Neural crest cell (in vitro differentiated cells): ENCODE results near the gene C11orf65. TPM values are rescaled to one million over a fixed set of nuclear protein-coding genes. Genes with fewer than 3 reads are reported as not detected.
"Not testable (repeated sequence)": the region's sequence is repeated elsewhere in the genome, so short reads cannot be mapped to it uniquely, and the experiment has no call there.

Experiments used
- DNase-seq: peaks from one replicate; pipeline ENCODE4 v3.0.0; 2021; ENCODE audit warnings: low read depth, mixed read lengths, low spot score
- H3K27ac Mint-ChIP-seq: one replicate; pipeline ENCODE4 v1.8.0; 2021; ENCODE audit warnings: mild to moderate bottlenecking, mixed read lengths; ENCODE audit not compliant: unreplicated experiment
- H3K27me3 Mint-ChIP-seq: 2 replicates; pipeline ENCODE4 v1.8.0; 2021; ENCODE audit warnings: low read depth, mild to moderate bottlenecking, mixed read lengths
- H3K36me3 Mint-ChIP-seq: 2 replicates; pipeline ENCODE4 v1.8.0; 2021; ENCODE audit warnings: low read depth, mild to moderate bottlenecking, mixed read lengths
- H3K4me1 Mint-ChIP-seq: 2 replicates; pipeline ENCODE4 v1.8.0; 2021; ENCODE audit warnings: mixed read lengths
- H3K4me3 Mint-ChIP-seq: one replicate; pipeline ENCODE4 v1.8.0; 2021; ENCODE audit warnings: mild to moderate bottlenecking, mixed read lengths
- H3K9me3 Mint-ChIP-seq: 2 replicates; pipeline ENCODE4 v1.8.0; 2021; ENCODE audit warnings: mixed read lengths
- CTCF ChIP-seq: fragments of 200-600 bp; sonication (generic); conservative IDR thresholded peaks from 2 replicates; pipeline ENCODE4 v1.5.0; 2021; ENCODE audit warnings: antibody characterized with exemption, mild to moderate bottlenecking
- total RNA-seq: library from RNA; stranded (reverse); gene quantifications from 2 replicates; pipeline ENCODE4 v1.2.1, GENCODE V29; 2021

The C11orf65 gene
- total RNA-seq, 1 donor from 2014 or later = 1.1 TPM

GRCh38 chr11:108393046-108393445, 74.3 kb downstream of the C11orf65 start:
- Mint-ChIP-seq H3K27ac (no peak overlapping the region), H3K4me1 (no peaks in the 10 kb centered on the region), H3K4me3 (no peak overlapping the region), H3K9me3 (no peaks in the 10 kb centered on the region), H3K36me3 (no peaks in the 10 kb centered on the region), H3K27me3 (no peaks in the 10 kb centered on the region)
- no peak for TF ChIP-seq CTCF
- DNase-seq = no peak

GRCh38 chr11:108392353-108392752, 75.0 kb downstream of the C11orf65 start:
- no peaks in the 10 kb centered on the region for H3K27me3 Mint-ChIP-seq
- TF ChIP-seq CTCF = no peak
- no peaks in the 10 kb centered on the region for H3K4me1 Mint-ChIP-seq

GRCh38 chr11:108388576-108388975, 78.8 kb downstream of the C11orf65 start:
- no peak for TF ChIP-seq CTCF
- H3K4me1 Mint-ChIP-seq = no peaks in the 10 kb centered on the region
- no peaks in the 10 kb centered on the region for H3K36me3 Mint-ChIP-seq
- DNase-seq = no peak
- H3K9me3 Mint-ChIP-seq = no peaks in the 10 kb centered on the region
- H3K4me3 Mint-ChIP-seq = no peak overlapping the region
- H3K27ac Mint-ChIP-seq = no peak overlapping the region
- H3K27me3 Mint-ChIP-seq = no peaks in the 10 kb centered on the region

More at GRCh38 chr11:108392353-108392752, 75.0 kb downstream of the C11orf65 start:
- Mint-ChIP-seq H3K27ac (no peak overlapping the region), H3K36me3 (no peaks in the 10 kb centered on the region), H3K4me3 (no peak overlapping the region), H3K9me3 (no peaks in the 10 kb centered on the region)
- no peak for DNase-seq

GRCh38 chr11:108373505-108373904, 93.8 kb downstream of the C11orf65 start:
- H3K36me3 Mint-ChIP-seq = peaks cover 16% of the 10 kb centered on the region
- H3K9me3 Mint-ChIP-seq, H3K27ac Mint-ChIP-seq, H3K27me3 Mint-ChIP-seq, DNase-seq, H3K4me3 Mint-ChIP-seq, H3K4me1 Mint-ChIP-seq: not testable (repeated sequence)

GRCh38 chr11:108370990-108371389, 96.3 kb downstream of the C11orf65 start:
- Mint-ChIP-seq H3K27me3 (peaks cover 2% of the 10 kb centered on the region), H3K27ac (no peak overlapping the region), H3K36me3 (peaks cover 16% of the 10 kb centered on the region), H3K9me3 (peaks cover 5% of the 10 kb centered on the region), H3K4me3 (no peak overlapping the region), H3K4me1 (no peaks in the 10 kb centered on the region)
- no peak for DNase-seq
- no peak for TF ChIP-seq CTCF

GRCh38 chr11:108370315-108370714, 97.0 kb downstream of the C11orf65 start:
- Mint-ChIP-seq H3K4me1 (no peaks in the 10 kb centered on the region), H3K27me3 (peaks cover 2% of the 10 kb centered on the region), H3K9me3 (peaks cover 5% of the 10 kb centered on the region), H3K4me3 (no peak overlapping the region), H3K27ac (no peak overlapping the region), H3K36me3 (peaks cover 19% of the 10 kb centered on the region)
- no peak for TF ChIP-seq CTCF
- no peak for DNase-seq
